SK-N-SH treated with all-trans-retinoic acid at 6 μM for 48 hours (cell line): ENCODE results near the gene GCH1.

Experiments
- ATAC-seq: fragments of 200-7000 bp; cut with Tn5 transposase; 3 replicates; pipeline ENCODE4 v1.9.1; 2020; ENCODE audit warnings: mild to moderate bottlenecking, moderate library complexity
- ARNTL ChIP-seq: fragments of 450-650 bp; formaldehyde crosslinking; IDR thresholded peaks from 2 replicates; pipeline ENCODE4 v1.5.0; 2020; ENCODE audit warnings: low read depth, mild to moderate bottlenecking, moderate library complexity, borderline replicate concordance
- BACH2 ChIP-seq: fragments of 250-450 bp; sonication (Bioruptor Pico); IDR thresholded peaks from 2 replicates; pipeline ENCODE4 v1.9.0; 2021; ENCODE audit warnings: mild to moderate bottlenecking, borderline replicate concordance
- CREB5 ChIP-seq: fragments of 250-450 bp; sonication (Bioruptor Pico); IDR thresholded peaks from 2 replicates; pipeline ENCODE4 v1.5.1; 2020; ENCODE audit warnings: low read depth, mild to moderate bottlenecking, moderate library complexity
- CSDC2 ChIP-seq: fragments of 250-450 bp; sonication (Bioruptor Pico); IDR thresholded peaks from 2 replicates; pipeline ENCODE4 v1.5.0; 2020; ENCODE audit warnings: mild to moderate bottlenecking, moderate library complexity
- CSRNP3 ChIP-seq: fragments of 250-450 bp; sonication (Bioruptor Pico); IDR thresholded peaks from 2 replicates; pipeline ENCODE4 v1.5.1; 2021; ENCODE audit warnings: mild to moderate bottlenecking, moderate library complexity
- GLIS3 ChIP-seq: fragments of 250-450 bp; sonication (Bioruptor Pico); IDR thresholded peaks from 2 replicates; pipeline ENCODE4 v1.5.0; 2020; ENCODE audit warnings: mild to moderate bottlenecking, moderate library complexity
- ISL1 ChIP-seq: fragments of 250-450 bp; sonication (Bioruptor Pico); IDR thresholded peaks from 2 replicates; pipeline ENCODE4 v2.1.2; 2022; ENCODE audit warnings: mild to moderate bottlenecking, moderate library complexity
- OSR1 ChIP-seq: fragments of 250-450 bp; sonication (Bioruptor Pico); IDR thresholded peaks from 2 replicates; pipeline ENCODE4 v1.8.0; 2022; ENCODE audit warnings: moderate library complexity, mild to moderate bottlenecking, inconsistent platforms
- PATZ1 ChIP-seq: fragments of 250-450 bp; sonication (Bioruptor Pico); IDR thresholded peaks from 2 replicates; pipeline ENCODE4 v1.8.0; 2020; ENCODE audit warnings: mild to moderate bottlenecking, moderate library complexity, borderline replicate concordance
- POU6F1 ChIP-seq: fragments of 250-450 bp; sonication (Bioruptor Pico); IDR thresholded peaks from 2 replicates; pipeline ENCODE4 v1.8.0; 2021; ENCODE audit warnings: low read depth, mild to moderate bottlenecking, moderate library complexity, borderline replicate concordance
- TCF4 ChIP-seq: fragments of 250-450 bp; sonication (Bioruptor Pico); IDR thresholded peaks from 2 replicates; pipeline ENCODE4 v1.8.0; 2021; ENCODE audit warnings: mild to moderate bottlenecking, moderate library complexity, borderline replicate concordance
- TOX ChIP-seq: fragments of 250-450 bp; sonication (Bioruptor Pico); IDR thresholded peaks from 2 replicates; pipeline ENCODE4 v1.8.0; 2021; ENCODE audit warnings: mild to moderate bottlenecking, moderate library complexity, borderline replicate concordance
- TSHZ2 ChIP-seq: fragments of 250-450 bp; sonication (Bioruptor Pico); IDR thresholded peaks from 2 replicates; pipeline ENCODE4 v1.5.0; 2020; ENCODE audit warnings: mild to moderate bottlenecking, moderate library complexity
- ZFP30 ChIP-seq: fragments of 450-650 bp; formaldehyde crosslinking; IDR thresholded peaks from 2 replicates; pipeline ENCODE4 v1.5.0; 2022; ENCODE audit warnings: mild to moderate bottlenecking, moderate library complexity
- ZNF70 ChIP-seq: fragments of 450-650 bp; formaldehyde crosslinking; IDR thresholded peaks from 2 replicates; pipeline ENCODE4 v1.5.0; 2020; ENCODE audit warnings: mild to moderate bottlenecking, moderate library complexity
- ZNF8 ChIP-seq: fragments of 450-650 bp; formaldehyde crosslinking; IDR thresholded peaks from 2 replicates; pipeline ENCODE4 v1.5.0; 2020; ENCODE audit warnings: mild to moderate bottlenecking, moderate library complexity

The GCH1 gene

GRCh38 chr14:54881761-54882401, 20.7 kb downstream of the GCH1 start:
- TF ChIP-seq TSHZ2 (0 out of 2 replicates have a peak, but pooled peaks have one; percentile 37), CREB5 (CRISPR knock-in tag) (no peak)
- ATAC-seq, result peak; percentile 63

- no peak for TF ChIP-seq CREB5 (CRISPR knock-in tag)
- TF ChIP-seq ZNF70, result no peak
- no peak for TF ChIP-seq ARNTL
- no peak for TF ChIP-seq ZFP30 (CRISPR knock-in tag)
- no peak for TF ChIP-seq ISL1 (CRISPR knock-in tag)
- TF ChIP-seq OSR1 (CRISPR knock-in tag), result no peak
- TF ChIP-seq CSDC2, result no peak
- no peak for TF ChIP-seq TOX
- peak; percentile 55 for ATAC-seq
Observed at GRCh38 chr14:54881235-54881760, 21.3 kb downstream of the GCH1 start.

GRCh38 chr14:54877703-54878021, 25.0 kb downstream of the GCH1 start:
- no peak for TF ChIP-seq TOX
- TF ChIP-seq ZNF70, result no peak
- TF ChIP-seq PATZ1 (CRISPR knock-in tag), result no peak
- no peak for ATAC-seq

- peak; percentile 85 for ATAC-seq
- 0 out of 2 replicates have a peak, but pooled peaks have one; percentile 39 for TF ChIP-seq CSRNP3 (CRISPR knock-in tag)
- TF ChIP-seq GLIS3, result no peak
- TF ChIP-seq ISL1 (CRISPR knock-in tag), result peak; percentile 57
- TF ChIP-seq TSHZ2, result peak; percentile 70; the same call in 1 of the 2 replicates
- no peak for TF ChIP-seq POU6F1 (CRISPR knock-in tag)
- TF ChIP-seq TCF4 (CRISPR knock-in tag), result peak; percentile 99
- no peak for TF ChIP-seq PATZ1 (CRISPR knock-in tag)
- no peak for TF ChIP-seq BACH2 (CRISPR knock-in tag)
- no peak for TF ChIP-seq ZNF8 (CRISPR knock-in tag)
- no peak for TF ChIP-seq CREB5 (CRISPR knock-in tag)
Observed at GRCh38 chr14:54877015-54877702, 25.5 kb downstream of the GCH1 start.
